Ectodermal cell (in vitro differentiated cells): ENCODE data around the gene OTOP2.

Experiments
- H3K27ac ChIP-seq: 2 replicates; pipeline ENCODE4 v1.7.0; 2013; ENCODE audit warnings: mild to moderate bottlenecking, low read depth, low read length; ENCODE audit not compliant: insufficient read depth, poor library complexity, severe bottlenecking
- H3K27me3 ChIP-seq: 2 replicates; pipeline ENCODE4 v1.7.0; 2013; ENCODE audit warnings: mild to moderate bottlenecking, low read length; ENCODE audit not compliant: insufficient read depth, control insufficient read depth, poor library complexity, severe bottlenecking
- H3K36me3 ChIP-seq: one replicate; pipeline ENCODE4 v1.7.0; 2013; ENCODE audit warnings: low read length; ENCODE audit not compliant: control insufficient read depth, insufficient read depth
- H3K4me1 ChIP-seq: one replicate; pipeline ENCODE4 v1.7.0; 2013; ENCODE audit warnings: low read length; ENCODE audit not compliant: control insufficient read depth, insufficient read depth
- H3K4me3 ChIP-seq: 2 replicates; pipeline ENCODE4 v1.7.0; 2013; ENCODE audit warnings: low read depth, low read length, control low read depth; ENCODE audit not compliant: insufficient read depth
- H3K9me3 ChIP-seq: 2 replicates; pipeline ENCODE4 v1.7.0; 2013; ENCODE audit warnings: mild to moderate bottlenecking, low read length, moderate library complexity; ENCODE audit not compliant: control insufficient read depth
- WGBS, 2 experiments: methylation state at CpG; one replicate each; pipeline ENCODE4 v1.1.7; 2013; ENCODE audit warnings: missing lambda C conversion rate in 2 of 2; 5-methylcytosine and 5-hydroxymethylcytosine counted together

OTOP2 gene

GRCh38 chr17:74952431-74953133 is 28.5 kb downstream of the OTOP2 start:
- no peaks in the 10 kb centered on the region for H3K4me1 ChIP-seq
- H3K4me3 ChIP-seq: no peak overlapping the region
- H3K36me3 ChIP-seq: no peaks in the 10 kb centered on the region
- H3K27ac ChIP-seq: no peak overlapping the region
- H3K9me3 ChIP-seq: no peaks in the 10 kb centered on the region
- peaks cover 4% of the 10 kb centered on the region for H3K27me3 ChIP-seq
- WGBS, 2 experiments: 91% methylated on average over 24 of the region's 24 CpGs

GRCh38 chr17:74953134-74953687 is 29.1 kb downstream of the OTOP2 start:
- no peak overlapping the region for H3K4me3 ChIP-seq
- no peaks in the 10 kb centered on the region for H3K4me1 ChIP-seq
- no peaks in the 10 kb centered on the region for H3K9me3 ChIP-seq
- H3K27me3 ChIP-seq: peaks cover 6% of the 10 kb centered on the region
- no peak overlapping the region for H3K27ac ChIP-seq
- no peaks in the 10 kb centered on the region for H3K36me3 ChIP-seq
- WGBS, 2 experiments: 91 to 92% methylated on average over 11 of the region's 11 CpGs

- H3K4me3 ChIP-seq: no peak overlapping the region
- no peaks in the 10 kb centered on the region for H3K36me3 ChIP-seq
- H3K27me3 ChIP-seq: peaks cover 15% of the 10 kb centered on the region
- no peaks in the 10 kb centered on the region for H3K9me3 ChIP-seq
- 92 to 93% methylated on average over 15 of the region's 15 CpGs for WGBS, 2 experiments
- H3K4me1 ChIP-seq: no peaks in the 10 kb centered on the region
- no peak overlapping the region for H3K27ac ChIP-seq
Measured at GRCh38 chr17:74954115-74954514, 30.0 kb downstream of the OTOP2 start.

- Histone ChIP-seq H3K9me3 (no peaks in the 10 kb centered on the region), H3K4me1 (no peaks in the 10 kb centered on the region), H3K27ac (no peak overlapping the region), H3K4me3 (no peak overlapping the region), H3K36me3 (no peaks in the 10 kb centered on the region), H3K27me3 (peaks cover 23% of the 10 kb centered on the region)
- 71 to 74% methylated on average over 13 of the region's 13 CpGs for WGBS, 2 experiments
Measured at GRCh38 chr17:74954665-74955421, 30.8 kb downstream of the OTOP2 start.

- Histone ChIP-seq H3K9me3 (no peaks in the 10 kb centered on the region), H3K4me1 (no peaks in the 10 kb centered on the region), H3K27ac (no peak overlapping the region), H3K36me3 (no peaks in the 10 kb centered on the region), H3K4me3 (no peak overlapping the region), H3K27me3 (peaks cover 29% of the 10 kb centered on the region)
- WGBS, 2 experiments: 78 to 85% methylated on average over 4 of the region's 4 CpGs
Measured at GRCh38 chr17:74956093-74956492, 32.0 kb downstream of the OTOP2 start.

- no peaks in the 10 kb centered on the region for H3K36me3 ChIP-seq
- H3K4me3 ChIP-seq: no peak overlapping the region
- peaks cover 29% of the 10 kb centered on the region for H3K27me3 ChIP-seq
- H3K4me1 ChIP-seq: no peaks in the 10 kb centered on the region
- H3K27ac ChIP-seq: no peak overlapping the region
- H3K9me3 ChIP-seq: no peaks in the 10 kb centered on the region
- 50 to 52% methylated on average over 33 of the region's 33 CpGs for WGBS, 2 experiments
Measured at GRCh38 chr17:74957935-74958740, 34.1 kb downstream of the OTOP2 start.

DNA sequence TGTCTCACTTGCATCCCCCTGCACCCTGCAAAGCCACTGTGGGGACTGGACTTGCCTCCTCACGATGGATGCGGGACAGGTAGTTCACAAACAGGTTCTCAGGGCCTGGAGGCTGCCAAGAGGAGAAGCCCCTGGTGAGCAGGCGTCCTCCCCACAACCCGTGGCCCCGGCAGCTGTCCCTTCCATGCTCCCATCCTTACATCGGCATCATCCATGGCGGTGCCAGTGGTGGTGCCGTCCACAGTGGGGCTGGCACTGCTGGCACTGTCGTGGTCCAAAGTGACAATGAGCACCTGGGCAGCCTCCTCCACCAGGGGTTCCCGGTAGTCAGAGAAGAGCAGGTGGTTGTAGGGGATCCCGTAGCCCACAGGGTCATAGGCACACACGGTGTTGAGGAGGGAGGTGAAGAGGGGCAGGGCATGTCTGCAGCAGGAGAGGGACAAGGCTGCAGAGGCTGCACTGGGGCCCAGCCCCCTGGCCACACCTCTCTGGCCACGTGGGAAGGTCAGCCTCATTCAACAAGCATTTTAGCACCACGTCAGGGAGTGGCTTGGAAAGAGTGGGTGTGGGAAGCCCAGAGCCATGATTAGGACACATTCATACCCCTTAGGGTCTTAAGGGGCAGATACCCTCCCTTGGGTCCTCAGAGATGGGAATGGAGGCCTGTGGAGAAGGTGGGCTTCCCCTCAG is 35.9 kb downstream of the OTOP2 start:
- H3K4me1 ChIP-seq: no peaks in the 10 kb centered on the region
- no peak overlapping the region for H3K4me3 ChIP-seq
- H3K9me3 ChIP-seq: no peaks in the 10 kb centered on the region
- no peaks in the 10 kb centered on the region for H3K36me3 ChIP-seq
- H3K27ac ChIP-seq: no peak overlapping the region
- WGBS, 2 experiments: 75% methylated on average over 14 of the region's 14 CpGs
- H3K27me3 ChIP-seq: peaks cover 29% of the 10 kb centered on the region

DNA sequence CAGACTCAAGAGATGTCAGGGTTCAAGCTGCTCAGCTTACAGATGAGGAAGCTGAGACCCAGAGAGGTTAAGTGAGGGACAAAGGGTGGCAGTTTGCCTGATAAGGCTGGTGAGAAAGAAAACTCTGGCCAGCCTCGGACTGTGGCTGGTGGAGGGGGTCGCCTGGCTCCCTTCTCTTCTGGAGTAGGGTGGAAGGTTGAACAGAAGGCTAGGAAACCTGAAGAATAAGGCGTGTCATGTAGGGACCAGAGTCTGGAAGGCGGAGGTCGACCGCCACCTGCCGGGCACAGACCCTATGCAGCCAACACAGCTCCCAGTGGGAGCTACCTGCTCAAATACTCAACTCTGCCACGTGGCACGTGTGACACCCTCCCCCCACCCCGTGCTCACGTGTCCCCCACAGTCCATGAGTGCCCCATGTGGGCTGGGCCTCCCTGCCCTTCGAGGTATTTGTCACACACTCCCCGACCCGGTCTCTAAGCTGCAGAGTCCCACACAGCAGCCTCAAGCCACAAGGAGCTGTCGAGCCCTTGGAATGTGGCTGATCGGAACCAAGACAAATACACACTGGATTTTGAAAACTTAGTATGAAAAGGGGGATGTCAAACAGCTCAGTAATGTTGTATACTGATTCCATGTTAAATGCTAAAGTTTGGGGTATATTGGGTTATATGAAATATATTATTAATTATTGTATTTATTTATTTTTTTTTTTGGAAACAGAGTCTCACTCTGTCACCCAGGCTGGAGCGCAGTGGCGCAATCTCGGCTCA is 36.7 kb downstream of the OTOP2 start:
- H3K4me1 ChIP-seq: no peaks in the 10 kb centered on the region
- H3K27ac ChIP-seq: no peak overlapping the region
- 29 to 39% methylated on average over 19 of the region's 19 CpGs for WGBS, 2 experiments
- no peak overlapping the region for H3K4me3 ChIP-seq
- no peaks in the 10 kb centered on the region for H3K9me3 ChIP-seq
- peaks cover 29% of the 10 kb centered on the region for H3K27me3 ChIP-seq
- no peaks in the 10 kb centered on the region for H3K36me3 ChIP-seq

DNA sequence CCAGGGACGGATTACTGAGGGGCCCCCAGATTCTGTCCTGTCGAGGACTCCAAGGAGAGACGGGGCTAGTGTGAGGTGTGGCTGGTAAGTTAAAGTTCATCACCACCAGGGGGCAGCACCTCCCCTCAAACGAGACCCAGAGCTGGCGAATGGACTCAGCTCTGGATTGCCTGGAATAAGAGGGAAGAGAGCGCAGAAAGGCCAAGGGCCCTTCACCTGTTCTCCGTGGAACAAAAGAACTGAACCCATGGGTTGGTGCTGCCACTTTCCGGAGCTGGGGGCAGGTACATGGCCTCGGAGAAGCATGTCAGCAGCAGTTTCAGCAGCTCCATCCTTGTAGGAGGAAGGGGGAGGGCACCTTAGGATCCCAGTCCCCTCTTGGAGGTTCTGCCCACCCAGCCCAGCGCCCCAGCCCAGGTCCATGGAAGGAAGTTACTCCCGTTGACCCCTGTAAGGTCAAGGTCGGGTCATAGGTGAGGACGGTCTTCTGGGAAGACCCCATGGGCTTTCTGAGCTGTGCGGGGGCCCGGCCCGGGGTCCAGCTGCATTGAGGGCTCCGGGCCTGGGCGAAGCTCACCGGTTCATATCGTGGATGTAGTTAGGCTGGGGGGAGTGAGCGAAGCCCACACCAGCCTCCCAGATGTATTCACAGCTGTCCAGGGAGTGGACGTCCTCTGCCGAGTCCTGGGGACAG is 37.7 kb downstream of the OTOP2 start:
- H3K4me3 ChIP-seq: no peak overlapping the region
- no peaks in the 10 kb centered on the region for H3K4me1 ChIP-seq
- H3K36me3 ChIP-seq: no peaks in the 10 kb centered on the region
- WGBS, 2 experiments: 53 to 56% methylated on average over 23 of the region's 23 CpGs
- H3K27me3 ChIP-seq: peaks cover 26% of the 10 kb centered on the region
- H3K9me3 ChIP-seq: no peaks in the 10 kb centered on the region
- H3K27ac ChIP-seq: no peak overlapping the region
